CD4-positive, alpha-beta T cell treated with Interferon gamma for 1 hour (primary cell): Measurements from ENCODE around the gene MGLL.

Experiments used
- DNase-seq: peaks from one replicate; pipeline ENCODE4 v3.0.0-alpha.2; 2020

The MGLL gene

GRCh38 chr3:127787071-127787490 is 35.2 kb downstream of the MGLL start:
- DNase-seq: no peak

- no peak for DNase-seq
Measured at GRCh38 chr3:127786353-127787070, 35.8 kb downstream of the MGLL start.

- DNase-seq: no peak
Measured at GRCh38 chr3:127785711-127786265, 36.5 kb downstream of the MGLL start.

GRCh38 chr3:127784865-127785710 is 37.2 kb downstream of the MGLL start:
- DNase-seq: no peak

GRCh38 chr3:127784283-127784682 is 38.0 kb downstream of the MGLL start:
- DNase-seq: no peak

GRCh38 chr3:127783642-127784160 is 38.6 kb downstream of the MGLL start:
- DNase-seq: no peak

GRCh38 chr3:127783166-127783565 is 39.1 kb downstream of the MGLL start:
- DNase-seq: no peak

GRCh38 chr3:127781411-127782001 is 40.8 kb downstream of the MGLL start:
- DNase-seq: no peak

GRCh38 chr3:127780536-127781400 is 41.5 kb downstream of the MGLL start:
- no peak for DNase-seq

- no peak for DNase-seq
Measured at GRCh38 chr3:127779747-127780146, 42.6 kb downstream of the MGLL start.

- no peak for DNase-seq
Measured at GRCh38 chr3:127777921-127778656, 44.2 kb downstream of the MGLL start.

GRCh38 chr3:127777332-127777731 is 45.0 kb downstream of the MGLL start:
- no peak for DNase-seq

- no peak for DNase-seq
Measured at GRCh38 chr3:127776347-127776746, 46.0 kb downstream of the MGLL start.

GRCh38 chr3:127775398-127776109 is 46.8 kb downstream of the MGLL start:
- no peak for DNase-seq

- no peak for DNase-seq
Measured at GRCh38 chr3:127774647-127775046, 47.7 kb downstream of the MGLL start.

- DNase-seq: no peak
Measured at GRCh38 chr3:127773752-127774395, 48.4 kb downstream of the MGLL start.

GRCh38 chr3:127772827-127773751 is 49.2 kb downstream of the MGLL start:
- no peak for DNase-seq

- DNase-seq: no peak
Measured at GRCh38 chr3:127772273-127772672, 50.0 kb downstream of the MGLL start.

- no peak for DNase-seq
Measured at GRCh38 chr3:127771746-127772145, 50.6 kb downstream of the MGLL start.
